Fibroblast of skin of right biceps (primary cell): ENCODE results near the gene IGFBPL1.
A peak's percentile ranks its signal among the peaks of the same experiment; 100 is the strongest.
"Not testable (repeated sequence)": the region's sequence is repeated elsewhere in the genome, so short reads cannot be mapped to it uniquely, and the experiment has no call there.

Experiments
- DNase-seq: peaks from one replicate; pipeline ENCODE4 v3.0.0-alpha.2; 2013

Gene IGFBPL1

GRCh38 chr9:38431116-38431515 lies 6.9 kb upstream of the IGFBPL1 start:
- DNase-seq = no peak

- no peak for DNase-seq
These were observed 3.8 kb upstream of the IGFBPL1 start for GRCh38 chr9:38428062-38428461.

GRCh38 chr9:38424918-38425317 lies 664 bp upstream of the IGFBPL1 start:
- no peak for DNase-seq

GRCh38 chr9:38423273-38423972 lies 831 bp downstream of the IGFBPL1 start:
- DNase-seq = no peak

GRCh38 chr9:38422555-38423260 lies 1.5 kb downstream of the IGFBPL1 start:
- DNase-seq = no peak

GRCh38 chr9:38421498-38422211 lies 2.6 kb downstream of the IGFBPL1 start:
- no peak for DNase-seq

GRCh38 chr9:38419181-38419580 lies 5.1 kb downstream of the IGFBPL1 start:
- DNase-seq = no peak

- no peak for DNase-seq
These were observed 5.9 kb downstream of the IGFBPL1 start for GRCh38 chr9:38418366-38418765.

GRCh38 chr9:38417003-38417945 lies 7.0 kb downstream of the IGFBPL1 start:
- no peak for DNase-seq

- DNase-seq = peak; percentile 36
These were observed 7.8 kb downstream of the IGFBPL1 start for GRCh38 chr9:38416461-38416860.

- DNase-seq = no peak
These were observed 8.4 kb downstream of the IGFBPL1 start for GRCh38 chr9:38415856-38416255.

GRCh38 chr9:38414040-38414723 lies 10.1 kb downstream of the IGFBPL1 start:
- DNase-seq = no peak

GRCh38 chr9:38413283-38413682 lies 11.0 kb downstream of the IGFBPL1 start:
- DNase-seq = no peak

GRCh38 chr9:38412751-38413150 lies 11.5 kb downstream of the IGFBPL1 start:
- no peak for DNase-seq

- DNase-seq = no peak
These were observed 15.5 kb downstream of the IGFBPL1 start for GRCh38 chr9:38408719-38409118.

GRCh38 chr9:38406476-38407186 lies 17.6 kb downstream of the IGFBPL1 start:
- no peak for DNase-seq

GRCh38 chr9:38405785-38406184 lies 18.5 kb downstream of the IGFBPL1 start:
- peak; percentile 51 for DNase-seq

- DNase-seq = no peak
These were observed 19.9 kb downstream of the IGFBPL1 start for GRCh38 chr9:38404314-38404713.

- no peak for DNase-seq
These were observed 22.3 kb downstream of the IGFBPL1 start for GRCh38 chr9:38401994-38402393.

GRCh38 chr9:38399191-38399590 lies 25.1 kb downstream of the IGFBPL1 start:
- not testable (repeated sequence) for DNase-seq

- DNase-seq = no peak
These were observed 27.9 kb downstream of the IGFBPL1 start for GRCh38 chr9:38396371-38396671.
